HCT116 (cell line): Measurements from ENCODE around the gene APAF1. TPM values are rescaled to one million over a fixed set of nuclear protein-coding genes. Genes with fewer than 3 reads are reported as not detected.
A peak's percentile ranks its signal among the peaks of the same experiment; 100 is the strongest.

Experiments used
- ATAC-seq: fragments of 200-7000 bp; cut with Tn5 transposase; 2 replicates; pipeline ENCODE4 v1.9.1; 2020; ENCODE audit warnings: mild to moderate bottlenecking, moderate library complexity
- BruUV-seq: library from RNA; stranded (reverse); fragments of 400-500 nt; replicated peaks from 2 replicates; lab custom pipeline; 2021; lab: Mats Ljungman, UMichigan
- CTCF ChIA-PET: fragments of 300-600 bp; sonication (Branson Sonifier 250); formaldehyde crosslinking; loops from one replicate; lab custom pipeline; 2021; ENCODE audit warnings: antibody characterized with exemption; lab: Charles Lee
- POLR2A ChIA-PET: fragments of 300-600, 350-600 bp; sonication (Branson Sonifier 250); formaldehyde crosslinking; loops from one replicate; lab custom pipeline; 2021; ENCODE audit warnings: antibody characterized with exemption; lab: Charles Lee
- RAD21 ChIA-PET, 2 experiments: fragments of 300-600 bp; sonication (Branson Sonifier 250); formaldehyde crosslinking; loops; one replicate each; lab custom pipeline; 2023; ENCODE audit warnings: low total read pairs in 2 of 2; ENCODE audit not compliant: uncharacterized antibody in 2 of 2, unreplicated experiment in 2 of 2, low non-redundant PET in 1 of 2; lab: Charles Lee
- DNase-seq: peaks from one replicate; pipeline ENCODE4 v3.0.0-alpha.2; 2010; ENCODE audit warnings: low read depth, low spot score
- H2AFZ ChIP-seq: fragments of 200-600 bp; shearing (Covaris generic), sonication (generic); 2 replicates; pipeline ENCODE4 v1.6.1; 2017; ENCODE audit warnings: low read depth, mixed run types, mixed read lengths, antibody characterized with exemption, low read length; ENCODE audit not compliant: poor library complexity, severe bottlenecking
- H3K27ac ChIP-seq: 2 replicates; pipeline ENCODE4 v1.5.1; 2012; ENCODE audit warnings: low read depth, low read length
- H3K27me3 ChIP-seq: fragments of 200-600 bp; sonication (generic); 2 replicates; pipeline ENCODE4 v1.6.1; 2016; ENCODE audit warnings: mixed run types, low read length, mixed read lengths; ENCODE audit not compliant: insufficient read depth
- H3K36me3 ChIP-seq, 2 experiments: fragments of 200-500 bp in 1 of 2; fragments of 200-600 bp in 1 of 2; sonication (Bioruptor generic) in 1 of 2; sonication (generic) in 1 of 2; 2 replicates each; pipeline versions ENCODE4 v1.5.1 to v1.6.1; 2014 to 2016; ENCODE audit warnings: low read length in 2 of 2, inconsistent platforms in 1 of 2, mixed read lengths in 1 of 2, mixed run types in 1 of 2; ENCODE audit not compliant: insufficient read depth in 2 of 2, control insufficient read depth in 1 of 2
- H3K4me1 ChIP-seq, 2 experiments: fragments of 200-600 bp in 1 of 2; sonication (generic) in 1 of 2; 2 replicates each; pipeline versions ENCODE4 v1.5.1 to v1.6.1; 2012 to 2017; ENCODE audit warnings: low read length in 2 of 2, inconsistent platforms in 1 of 2, mild to moderate bottlenecking in 1 of 2, mixed read lengths in 1 of 2, mixed run types in 1 of 2, moderate library complexity in 1 of 2; ENCODE audit not compliant: insufficient read depth in 2 of 2, control insufficient read depth in 1 of 2
- H3K4me2 ChIP-seq: fragments of 200-600 bp; sonication (generic); 2 replicates; pipeline ENCODE4 v1.6.1; 2017; ENCODE audit warnings: mixed run types, low read length, mixed read lengths
- H3K4me3 ChIP-seq, 2 experiments: fragments of 200-600 bp in 1 of 2; sonication (generic) in 1 of 2; replicated peaks in 1 of 2; 2 replicates each; pipeline ENCODE4 v1.5.1; 2011 to 2016; ENCODE audit warnings: low read length in 2 of 2, control low read depth in 1 of 2, low read depth in 1 of 2, mild to moderate bottlenecking in 1 of 2, mixed read lengths in 1 of 2, mixed run types in 1 of 2
- H3K79me2 ChIP-seq: fragments of 200-600 bp; sonication (generic); 2 replicates; pipeline ENCODE4 v1.6.1; 2017; ENCODE audit warnings: mild to moderate bottlenecking, mixed run types, low read length, moderate library complexity, mixed read lengths; ENCODE audit not compliant: insufficient read depth
- H3K9ac ChIP-seq: fragments of 200-600 bp; sonication (generic); 2 replicates; pipeline ENCODE4 v1.6.1; 2016; ENCODE audit warnings: low read length, mixed read lengths
- H3K9me2 ChIP-seq: fragments of 200-600 bp; sonication (generic), shearing (Covaris generic); 2 replicates; pipeline ENCODE4 v1.6.1; 2017; ENCODE audit warnings: mixed run types, mild to moderate bottlenecking, moderate library complexity; ENCODE audit not compliant: insufficient read depth
- H3K9me3 ChIP-seq, 2 experiments: fragments of 200-500 bp in 1 of 2; fragments of 200-600 bp in 1 of 2; sonication (Bioruptor generic) in 1 of 2; sonication (generic) in 1 of 2; 2 replicates each; pipeline ENCODE4 v1.6.1; 2014 to 2017; ENCODE audit warnings: low read length in 2 of 2, mixed read lengths in 2 of 2, inconsistent platforms in 1 of 2, low read depth in 1 of 2, mild to moderate bottlenecking in 1 of 2, mixed run types in 1 of 2, moderate library complexity in 1 of 2; ENCODE audit not compliant: control insufficient read depth in 1 of 2, insufficient read depth in 1 of 2
- H4K20me1 ChIP-seq: fragments of 200-600 bp; sonication (generic), shearing (Covaris generic); 2 replicates; pipeline ENCODE4 v1.6.1; 2017; ENCODE audit warnings: mixed run types, mild to moderate bottlenecking, moderate library complexity; ENCODE audit not compliant: insufficient read depth
- CBX3 ChIP-seq: IDR thresholded peaks from 2 replicates; pipeline ENCODE4 v1.6.1; 2012; ENCODE audit warnings: low read depth
- ELF1 ChIP-seq: IDR thresholded peaks from 2 replicates; pipeline ENCODE4 v1.6.1; 2012; ENCODE audit warnings: low read depth, borderline replicate concordance
- EZH2 ChIP-seq: fragments of 200-600 bp; sonication (generic); IDR thresholded peaks from 2 replicates; pipeline ENCODE4 v1.6.1; 2017; ENCODE audit warnings: antibody characterized with exemption, mixed run types
- FOSL1 ChIP-seq: IDR thresholded peaks from 2 replicates; pipeline ENCODE4 v1.6.1; 2012; ENCODE audit warnings: low read depth
- JUND ChIP-seq: IDR thresholded peaks from 2 replicates; pipeline ENCODE4 v1.6.1; 2012
- POLR2AphosphoS5 ChIP-seq: IDR thresholded peaks from 2 replicates; pipeline ENCODE4 v1.6.1; 2011; ENCODE audit warnings: mild to moderate bottlenecking, low read depth, low read length, moderate library complexity
- SP1 ChIP-seq: IDR thresholded peaks from 2 replicates; pipeline ENCODE4 v1.6.1; 2012; ENCODE audit warnings: low read depth
- ZBTB33 ChIP-seq: IDR thresholded peaks from 2 replicates; pipeline ENCODE4 v1.6.1; 2011; ENCODE audit warnings: mild to moderate bottlenecking, low read length, moderate library complexity; ENCODE audit not compliant: insufficient replicate concordance; ENCODE audit errors: extremely low read depth
- intact Hi-C: fragments of 100-400 bp; cut with micrococcal nuclease; formaldehyde crosslinking; loops from 2 replicates; pipeline ENCODE4 v1.10.0; 2022
- total RNA-seq: library from RNA; stranded (reverse); gene quantifications from one replicate; pipeline ENCODE4 v1.2.1, GENCODE V29; 2021; ENCODE audit not compliant: unreplicated experiment

Gene APAF1
- total RNA-seq, 1 experiment from 2014 or later = 13.9 TPM

DNA sequence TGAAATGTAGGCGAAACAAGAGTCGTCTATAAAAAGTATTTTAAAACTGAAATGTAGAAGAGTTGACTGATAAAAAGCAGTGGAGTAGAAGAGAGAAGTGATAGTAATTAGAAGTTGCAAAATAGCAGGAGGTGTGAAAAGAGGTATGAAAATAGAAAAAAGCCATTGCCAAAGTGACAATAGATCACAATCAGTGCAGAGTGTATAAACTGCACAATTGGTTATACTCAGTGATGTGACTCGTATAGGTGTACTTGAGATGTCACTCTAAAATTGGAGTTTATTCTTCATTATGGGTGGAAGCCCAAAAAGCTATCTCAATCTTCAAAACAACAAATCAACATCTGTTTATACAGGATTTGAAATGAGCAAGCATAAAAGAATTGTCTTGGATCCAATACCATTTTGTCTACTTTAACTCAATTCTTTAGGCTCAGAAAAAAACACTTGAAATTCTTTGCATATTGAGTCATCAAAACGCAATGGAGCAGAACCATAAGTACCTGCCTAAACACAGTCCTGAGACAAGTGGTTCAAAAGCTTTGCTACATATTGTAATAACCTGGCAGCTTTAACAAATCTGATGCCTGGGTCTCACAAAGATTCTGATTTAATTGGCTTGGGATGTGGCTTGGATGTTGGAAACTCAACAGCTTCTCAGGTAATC lies 9.3 kb upstream of the APAF1 start:
- Histone ChIP-seq H3K4me1 (peaks cover 19 to 20% of the 10 kb centered on the region in 2 experiments), H3K9me2 (no peaks in the 10 kb centered on the region), H2AFZ (no peak overlapping the region), H3K9me3 (no peaks in the 10 kb centered on the region), H3K4me2 (peak overlapping the region; percentile 59), H3K27me3 (no peaks in the 10 kb centered on the region), H4K20me1 (no peaks in the 10 kb centered on the region), H3K79me2 (peaks cover 6% of the 10 kb centered on the region; the same call in 1 of the 2 replicates), H3K4me3 (no peak overlapping the region; a peak in 1 of 4 replicates), H3K36me3 (no peaks in the 10 kb centered on the region; a peak in 1 of 4 replicates), H3K9ac (no peak overlapping the region), H3K27ac (peak overlapping the region; percentile 35; the same call in 1 of the 2 replicates)
- ATAC-seq (peak; percentile 89), DNase-seq (peak; percentile 39)
- intact Hi-C loops = no loop called here
- TF ChIP-seq ZBTB33 (no peak), SP1 (peak; percentile 14), EZH2 (no peak), POLR2AphosphoS5 (no peak), FOSL1 (peak; percentile 69), JUND (peak; percentile 51), CBX3 (0 out of 2 replicates have a peak, but pooled peaks have one; percentile 35), ELF1 (no peak)
- CTCF ChIA-PET = no interaction called here
- BruUV-seq = no TSS peak
- RAD21 ChIA-PET = no interaction called here
- POLR2A ChIA-PET = no interaction called here
